ENCODE data around the gene CFAP77. TPM values are rescaled to one million over a fixed set of nuclear protein-coding genes. Genes with fewer than 3 reads are reported as not detected.

The CFAP77 gene
- total RNA-seq, 4 donors from 2014 or later = 0.44 TPM; not detected in 3

DNA sequence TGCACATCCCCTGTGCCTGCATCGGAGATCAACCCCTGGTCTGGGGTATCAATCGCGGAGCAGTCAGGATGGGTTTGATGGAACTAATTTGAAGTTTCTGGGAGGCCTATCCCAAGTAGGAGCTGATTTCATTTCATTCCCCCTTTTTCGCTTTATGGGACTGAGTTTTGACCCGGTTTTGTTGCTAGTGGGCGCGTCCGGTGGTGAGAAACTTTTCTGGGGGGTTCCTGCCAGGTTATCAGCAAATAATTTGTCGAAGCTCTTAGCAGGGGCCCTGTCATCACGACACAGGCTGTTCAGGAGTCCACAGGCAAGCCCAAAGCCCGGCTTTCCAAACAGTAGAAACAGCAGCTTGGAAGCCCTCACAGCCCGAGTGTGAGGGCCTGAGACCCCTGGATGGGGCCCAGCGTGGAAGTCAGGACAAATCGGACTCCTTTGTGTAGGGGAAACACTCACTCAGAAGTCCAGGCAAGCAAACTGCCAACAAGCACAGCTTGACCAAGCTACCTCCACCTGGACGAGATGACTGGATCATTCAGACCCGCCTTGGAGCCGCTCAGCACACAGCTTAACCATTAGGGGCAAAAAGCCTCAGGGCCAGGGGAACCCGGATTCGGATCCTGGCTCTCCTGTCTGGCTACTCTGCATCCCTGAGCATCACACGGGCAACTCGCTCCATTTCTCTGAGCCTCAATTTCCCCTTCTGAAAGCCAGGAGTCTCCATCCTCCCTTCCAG lies 108.0 kb downstream of the CFAP77 start:
- 86 to 93% methylated on average over 14 to 21 of the region's 21 CpGs for WGBS, 2 donors
- Histone ChIP-seq H3K4me1 (peaks cover 0 to 5% of the 10 kb centered on the region in 2 donors), H3K9me3 (no peaks in the 10 kb centered on the region), H3K4me3 (replicated peaks in 1 of 3) (no peak overlapping the region), H3K27me3 (no peaks in the 10 kb centered on the region), H3K36me3 (no peaks in the 10 kb centered on the region), H3K27ac (no peak overlapping the region)
- no peak for TF ChIP-seq POLR2A (IDR thresholded peaks at IDR 0.05)
- TF ChIP-seq, protein P1, sequence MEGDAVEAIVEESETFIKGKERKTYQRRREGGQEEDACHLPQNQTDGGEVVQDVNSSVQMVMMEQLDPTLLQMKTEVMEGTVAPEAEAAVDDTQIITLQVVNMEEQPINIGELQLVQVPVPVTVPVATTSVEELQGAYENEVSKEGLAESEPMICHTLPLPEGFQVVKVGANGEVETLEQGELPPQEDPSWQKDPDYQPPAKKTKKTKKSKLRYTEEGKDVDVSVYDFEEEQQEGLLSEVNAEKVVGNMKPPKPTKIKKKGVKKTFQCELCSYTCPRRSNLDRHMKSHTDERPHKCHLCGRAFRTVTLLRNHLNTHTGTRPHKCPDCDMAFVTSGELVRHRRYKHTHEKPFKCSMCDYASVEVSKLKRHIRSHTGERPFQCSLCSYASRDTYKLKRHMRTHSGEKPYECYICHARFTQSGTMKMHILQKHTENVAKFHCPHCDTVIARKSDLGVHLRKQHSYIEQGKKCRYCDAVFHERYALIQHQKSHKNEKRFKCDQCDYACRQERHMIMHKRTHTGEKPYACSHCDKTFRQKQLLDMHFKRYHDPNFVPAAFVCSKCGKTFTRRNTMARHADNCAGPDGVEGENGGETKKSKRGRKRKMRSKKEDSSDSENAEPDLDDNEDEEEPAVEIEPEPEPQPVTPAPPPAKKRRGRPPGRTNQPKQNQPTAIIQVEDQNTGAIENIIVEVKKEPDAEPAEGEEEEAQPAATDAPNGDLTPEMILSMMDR (IDR thresholded peaks at IDR 0.05) = no peak
- intact Hi-C loops (cut with DNase I) = no loop called here
- DNase-seq = no peak

DNA sequence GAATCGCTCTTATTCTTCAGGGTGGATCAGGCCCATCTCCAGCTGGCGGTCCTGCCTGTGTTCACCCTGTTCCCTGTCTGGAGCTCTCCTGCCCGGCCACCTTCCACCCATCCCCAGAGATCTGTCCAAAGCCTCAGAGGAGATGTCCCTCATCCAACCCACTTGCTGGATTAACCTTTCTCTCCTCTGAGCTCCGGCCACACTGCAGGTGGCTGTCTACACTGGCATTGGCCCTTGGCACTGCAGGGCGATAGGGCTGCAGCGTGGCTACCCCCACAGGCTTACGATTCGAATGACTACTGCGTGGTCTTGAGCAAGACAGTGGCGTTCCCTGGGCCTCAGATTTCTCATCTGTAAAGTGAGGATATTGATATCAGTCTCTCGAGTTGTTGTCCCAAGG lies 108.6 kb downstream of the CFAP77 start:
- H3K4me1 ChIP-seq = peaks cover 0 to 5% of the 10 kb centered on the region in 2 donors
- no peak overlapping the region for H3K4me3 ChIP-seq (replicated peaks in 1 of 3)
- WGBS, 2 donors = 82 to 91% methylated on average over 5 to 11 of the region's 11 CpGs
- no peak overlapping the region for H3K27ac ChIP-seq
- TF ChIP-seq, protein P1 (IDR thresholded peaks at IDR 0.05) = no peak
- no peak for TF ChIP-seq POLR2A (IDR thresholded peaks at IDR 0.05)
- no peaks in the 10 kb centered on the region for H3K9me3 ChIP-seq
- H3K27me3 ChIP-seq = no peaks in the 10 kb centered on the region
- intact Hi-C loops (cut with DNase I) = no loop called here
- no peak for DNase-seq
- no peaks in the 10 kb centered on the region for H3K36me3 ChIP-seq

DNA sequence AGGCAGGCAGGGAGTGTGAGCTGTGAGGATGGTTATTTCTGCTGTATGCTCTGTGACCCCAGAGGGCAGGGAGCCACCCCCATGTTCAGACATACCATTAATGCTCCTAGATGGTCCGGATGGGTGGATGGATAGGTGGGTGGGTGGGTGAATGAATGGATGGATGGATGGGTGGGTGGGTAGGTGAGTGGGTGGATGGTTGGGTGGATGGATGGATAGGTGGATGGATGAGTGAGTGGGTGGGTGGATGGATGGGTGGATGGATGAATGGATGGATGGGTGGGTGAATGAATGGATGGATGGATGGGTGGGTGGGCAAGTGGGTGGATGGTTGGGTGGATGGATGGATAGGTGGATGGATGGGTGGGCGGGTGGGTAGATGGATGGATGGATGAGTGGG lies 109.0 kb downstream of the CFAP77 start:
- intact Hi-C loops (cut with DNase I) = no loop called here
- Histone ChIP-seq H3K27ac (no peak overlapping the region), H3K4me1 (peaks cover 0 to 5% of the 10 kb centered on the region in 2 donors), H3K4me3 (replicated peaks in 1 of 3) (no peak overlapping the region), H3K36me3 (no peaks in the 10 kb centered on the region), H3K27me3 (no peaks in the 10 kb centered on the region), H3K9me3 (no peaks in the 10 kb centered on the region)
- WGBS, 2 donors = 67 to 96% methylated on average over 1 to 2 of the region's 2 CpGs
- TF ChIP-seq, protein P1 (IDR thresholded peaks at IDR 0.05) = no peak
- no peak for TF ChIP-seq POLR2A (IDR thresholded peaks at IDR 0.05)
- DNase-seq = no peak

DNA sequence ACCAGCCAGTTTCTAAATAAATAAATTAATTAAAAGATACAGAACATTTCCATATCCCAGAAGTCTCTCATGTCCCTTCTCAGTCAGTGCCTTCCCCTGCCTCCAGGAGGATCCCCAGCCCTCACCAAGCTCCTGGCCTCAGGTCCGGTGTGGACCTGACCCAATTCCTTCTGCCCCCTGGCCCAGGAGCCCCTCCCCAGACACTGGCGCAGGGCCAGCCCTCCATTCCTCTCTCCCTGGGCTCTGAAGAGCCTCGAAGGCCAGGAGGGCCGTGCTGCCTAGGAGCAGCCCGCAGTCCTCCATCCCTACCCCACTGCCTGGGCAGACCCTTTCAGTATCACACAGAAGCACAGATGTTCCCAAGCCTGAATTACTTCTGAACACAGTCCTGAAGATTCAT lies 110.6 kb downstream of the CFAP77 start:
- TF ChIP-seq, protein P1 (IDR thresholded peaks at IDR 0.05) = no peak
- TF ChIP-seq POLR2A (IDR thresholded peaks at IDR 0.05) = no peak
- peaks cover 0 to 5% of the 10 kb centered on the region in 2 donors for H3K4me1 ChIP-seq
- no peaks in the 10 kb centered on the region for H3K36me3 ChIP-seq
- H3K27me3 ChIP-seq = no peaks in the 10 kb centered on the region
- 58 to 59% methylated on average over 4 to 5 of the region's 5 CpGs for WGBS, 2 donors
- no peak overlapping the region for H3K27ac ChIP-seq
- no peak for DNase-seq
- no peaks in the 10 kb centered on the region for H3K9me3 ChIP-seq
- no peak overlapping the region for H3K4me3 ChIP-seq (replicated peaks in 1 of 3)
- intact Hi-C loops (cut with DNase I) = no loop called here

DNA sequence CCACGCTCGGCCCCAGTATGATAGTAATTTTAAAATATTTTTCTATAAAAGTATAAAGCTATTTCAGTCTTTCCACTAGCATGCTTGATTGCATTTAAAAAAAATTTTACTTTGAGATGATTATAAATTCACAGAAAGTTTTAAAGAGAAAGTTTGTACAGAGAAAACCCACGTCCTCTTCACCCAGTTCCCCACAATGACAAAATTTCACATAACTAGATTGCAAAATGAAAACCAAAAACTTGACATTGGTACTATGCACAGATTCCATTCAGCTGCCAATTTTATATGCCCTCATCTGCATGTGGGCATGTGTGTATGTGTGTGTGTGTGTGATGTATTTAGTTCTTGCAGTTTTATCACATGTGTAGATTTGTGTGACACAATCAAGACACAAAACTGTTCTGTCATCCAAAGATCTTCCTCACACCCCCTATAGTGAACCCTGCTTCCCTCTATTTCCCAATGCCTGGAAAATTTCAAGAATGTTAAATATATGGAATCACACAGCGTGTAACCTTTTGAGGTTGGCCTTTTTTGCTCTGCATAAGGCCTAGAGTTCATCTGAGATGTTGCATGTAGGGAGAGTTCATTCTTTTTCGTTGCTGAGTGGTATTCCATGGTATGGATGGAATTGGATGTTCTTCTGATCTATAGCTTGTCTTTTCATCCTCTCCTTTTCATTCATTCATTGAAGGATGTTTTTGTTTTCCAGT lies 115.5 kb downstream of the CFAP77 start:
- Histone ChIP-seq H3K4me3 (replicated peaks in 1 of 3) (no peak overlapping the region), H3K27me3 (no peaks in the 10 kb centered on the region), H3K36me3 (no peaks in the 10 kb centered on the region), H3K4me1 (no peaks in the 10 kb centered on the region), H3K27ac (no peak overlapping the region), H3K9me3 (no peaks in the 10 kb centered on the region)
- TF ChIP-seq, protein P1 (IDR thresholded peaks at IDR 0.05) = no peak
- no peak for TF ChIP-seq POLR2A (IDR thresholded peaks at IDR 0.05)
- 89 to 94% methylated on average over 5 of the region's 5 CpGs for WGBS, 2 donors
- DNase-seq = no peak
- intact Hi-C loops (cut with DNase I) = no loop called here
